ENCODE data around the gene EPC2. TPM values are rescaled to one million over a fixed set of nuclear protein-coding genes. Genes with fewer than 3 reads are reported as not detected.
"Not testable (repeated sequence)": the region's sequence is repeated elsewhere in the genome, so short reads cannot be mapped to it uniquely, and the experiment has no call there.

EPC2 gene
- total RNA-seq, 2 experiments from 2014 or later, result 16.7 to 16.9 TPM

DNA sequence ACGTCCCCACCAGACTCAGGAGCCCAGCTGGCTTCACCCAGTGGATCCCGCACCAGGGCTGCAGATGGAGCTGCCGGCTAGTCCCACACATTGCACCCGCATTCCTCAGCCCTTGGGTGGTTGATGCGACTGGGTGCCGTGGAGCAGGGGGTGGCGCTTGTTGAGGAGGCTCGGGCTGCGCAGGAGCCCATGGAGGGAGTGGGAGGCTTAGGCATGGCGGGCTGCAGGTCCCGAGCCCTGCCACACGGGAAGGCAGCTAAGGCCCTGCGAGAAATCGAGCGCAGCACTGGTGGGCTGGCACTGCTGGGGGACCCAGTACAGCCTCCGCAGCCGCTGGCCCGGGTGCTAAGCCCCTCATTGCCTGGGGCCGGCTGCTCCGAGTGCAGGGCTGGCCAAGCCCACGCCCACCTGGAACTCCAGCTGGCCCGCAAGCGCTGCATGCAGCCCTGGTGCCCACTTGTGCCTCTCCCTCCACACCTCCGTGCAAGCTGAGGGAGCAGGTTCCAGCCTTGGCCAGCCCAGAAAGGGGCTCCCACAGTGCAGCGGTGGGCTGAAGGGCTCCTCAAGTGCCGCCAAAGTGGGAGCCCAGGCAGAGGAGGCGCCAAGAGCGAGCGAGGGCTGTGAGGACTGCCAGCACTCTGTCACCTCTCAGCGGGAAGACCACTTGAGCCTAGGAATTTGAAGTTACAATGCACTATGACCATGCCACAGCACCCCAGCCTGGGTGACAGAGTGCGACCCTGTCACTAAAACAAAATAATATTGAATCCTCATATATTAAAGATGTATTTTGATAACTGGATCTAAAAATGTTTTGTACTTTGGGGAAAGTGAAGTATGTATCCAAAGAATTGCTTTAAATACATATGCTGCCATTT, 34.0 kb downstream of the EPC2 start:
- H3K27me3 Mint-ChIP-seq; H3K9me3 Mint-ChIP-seq; DNase-seq; H3K4me3 Mint-ChIP-seq; H3K36me3 Mint-ChIP-seq; intact Hi-C loops (cut with micrococcal nuclease); H3K27ac Mint-ChIP-seq; POLR2A ChIA-PET: not testable (repeated sequence)
- H3K4me1 Mint-ChIP-seq (ENCODE audit: low read depth), result peaks cover 58% of the 10 kb centered on the region
- CTCF ChIA-PET, result interaction anchor here (0.6 kb wide), 1 partner anchor 22 kb away, joined by 3 read pairs; no protein-coding TSS in a partner anchor

DNA sequence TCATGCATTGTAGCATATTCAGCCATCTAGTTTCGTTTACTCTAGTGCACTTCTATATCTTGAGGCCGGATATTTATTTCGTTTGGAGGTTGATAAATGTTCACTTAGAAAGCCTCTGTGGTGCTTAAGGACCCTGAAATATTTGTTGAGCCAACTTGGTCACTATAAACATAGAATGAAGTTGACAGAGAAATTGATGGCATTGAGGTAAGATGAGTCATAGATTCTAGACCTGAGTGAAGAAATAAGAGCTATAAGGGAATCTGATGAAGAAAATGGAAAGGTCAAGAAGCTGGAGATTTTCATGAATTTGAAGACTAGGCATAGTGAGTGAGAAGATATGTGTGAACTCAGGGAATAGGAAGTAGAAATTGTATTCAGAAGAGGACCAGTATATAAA, 35.9 kb downstream of the EPC2 start:
- peaks cover 9% of the 10 kb centered on the region for H3K36me3 Mint-ChIP-seq
- ChIA-PET CTCF (no interaction called here), POLR2A (no interaction called here)
- H3K4me1 Mint-ChIP-seq (ENCODE audit: low read depth), result peaks cover 55% of the 10 kb centered on the region
- peaks cover 8% of the 10 kb centered on the region for H3K9me3 Mint-ChIP-seq
- intact Hi-C loops (cut with micrococcal nuclease), result no loop called here
- H3K27ac Mint-ChIP-seq, result no peak overlapping the region
- H3K4me3 Mint-ChIP-seq, result no peak overlapping the region
- no peaks in the 10 kb centered on the region for H3K27me3 Mint-ChIP-seq
- no peak for DNase-seq

DNA sequence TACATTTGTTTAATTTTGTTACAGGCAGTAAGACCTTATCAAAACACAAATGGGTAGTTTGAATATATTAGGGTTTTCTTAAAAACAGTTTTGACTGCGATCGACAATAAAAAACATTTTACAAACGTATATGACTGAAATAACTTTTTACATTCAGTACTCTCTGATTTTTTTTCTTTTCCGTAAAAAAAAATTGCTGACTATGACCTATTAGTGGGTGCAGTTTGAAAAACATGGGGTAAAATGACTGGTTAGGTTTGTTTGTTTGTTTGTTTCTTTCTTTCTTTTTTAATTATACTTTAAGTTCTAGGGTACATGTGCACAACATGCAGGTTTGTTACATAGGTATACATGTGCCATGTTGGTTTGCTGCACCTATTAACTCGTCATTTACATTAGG, 36.9 kb downstream of the EPC2 start:
- no peak for DNase-seq
- intact Hi-C loops (cut with micrococcal nuclease), result no loop called here
- ChIA-PET POLR2A (no interaction called here), CTCF (no interaction called here)
- no peaks in the 10 kb centered on the region for H3K27me3 Mint-ChIP-seq
- no peak overlapping the region for H3K4me3 Mint-ChIP-seq
- H3K4me1 Mint-ChIP-seq (ENCODE audit: low read depth), result peaks cover 55% of the 10 kb centered on the region
- H3K9me3 Mint-ChIP-seq, result peaks cover 8% of the 10 kb centered on the region
- no peak overlapping the region for H3K27ac Mint-ChIP-seq
- peaks cover 9% of the 10 kb centered on the region for H3K36me3 Mint-ChIP-seq

DNA sequence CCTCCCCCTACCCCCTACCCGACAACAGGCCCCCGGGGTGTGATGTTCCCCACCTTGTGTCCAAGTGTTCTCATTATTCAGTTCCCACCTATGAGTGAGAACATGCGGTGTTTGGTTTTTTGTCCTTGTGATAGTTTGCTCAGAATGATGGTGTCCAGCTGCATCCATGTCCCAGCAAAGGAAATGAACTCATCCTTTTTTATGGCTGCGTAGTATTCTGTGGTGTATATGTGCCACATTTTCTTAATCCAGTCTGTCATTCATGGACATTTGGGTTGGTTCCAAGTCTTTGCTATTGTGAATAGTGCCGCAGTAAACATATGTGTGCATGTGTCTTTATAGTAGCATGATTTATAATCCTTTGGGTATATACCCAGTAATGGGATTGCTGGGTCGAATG, 37.3 kb downstream of the EPC2 start:
- H3K9me3 Mint-ChIP-seq; H3K36me3 Mint-ChIP-seq; H3K27me3 Mint-ChIP-seq; H3K27ac Mint-ChIP-seq; DNase-seq; intact Hi-C loops (cut with micrococcal nuclease); POLR2A ChIA-PET; CTCF ChIA-PET; H3K4me3 Mint-ChIP-seq: not testable (repeated sequence)
- peaks cover 53% of the 10 kb centered on the region for H3K4me1 Mint-ChIP-seq (ENCODE audit: low read depth)

DNA sequence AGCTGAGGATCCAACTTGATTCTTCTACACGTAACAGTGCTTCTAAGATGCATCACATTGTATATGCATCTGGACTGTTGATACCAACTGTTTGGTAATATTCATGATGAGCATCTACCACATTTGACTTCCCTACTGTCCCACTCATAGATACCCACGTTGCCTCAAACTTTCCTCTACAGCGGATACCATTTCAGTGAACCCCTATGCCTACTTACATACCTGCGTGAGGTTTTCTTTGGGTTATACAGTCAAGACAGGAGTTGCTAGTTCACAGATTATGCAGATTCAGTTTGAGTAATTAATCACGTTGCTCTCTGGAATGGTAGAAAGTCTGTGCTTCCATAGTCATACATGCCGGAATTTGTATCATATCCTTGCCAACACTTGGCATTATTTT, 40.0 kb downstream of the EPC2 start:
- Mint-ChIP-seq H3K4me3 (no peak overlapping the region), H3K36me3 (peaks cover 9% of the 10 kb centered on the region), H3K27ac (no peak overlapping the region), H3K9me3 (peaks cover 8% of the 10 kb centered on the region), H3K4me1 (ENCODE audit: low read depth) (peaks cover 60% of the 10 kb centered on the region), H3K27me3 (no peaks in the 10 kb centered on the region)
- ChIA-PET POLR2A (interaction anchor here (0.6 kb wide), 1 partner anchor 28 kb away, joined by 4 read pairs; no protein-coding TSS in a partner anchor), CTCF (interaction anchor here (0.5 kb wide), 1 partner anchor 55 kb away, joined by 3 read pairs; no protein-coding TSS in a partner anchor)
- DNase-seq, result no peak
- intact Hi-C loops (cut with micrococcal nuclease), result no loop called here

DNA sequence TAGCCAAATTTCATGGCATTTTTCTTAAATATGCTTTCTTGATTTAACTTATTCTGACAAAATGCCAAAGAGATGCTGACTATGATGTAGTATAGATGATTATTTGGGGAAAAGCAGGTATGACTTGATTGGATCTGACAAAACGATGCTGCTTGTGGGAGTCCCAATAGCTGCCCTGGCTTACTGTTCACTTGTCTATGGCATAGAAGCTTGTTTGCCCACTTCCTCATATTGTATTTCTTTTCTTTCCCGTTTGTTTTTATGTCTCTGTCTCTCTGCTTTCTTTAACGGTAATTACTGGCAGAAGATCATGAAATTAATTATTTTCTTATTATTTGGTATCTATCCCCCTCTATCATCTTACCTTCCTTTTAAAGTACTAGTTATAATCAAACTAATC, 43.0 kb downstream of the EPC2 start:
- POLR2A ChIA-PET, result no interaction called here
- CTCF ChIA-PET, result interaction anchor here (1.9 kb wide), 1 partner anchor 12 kb away, joined by 5 read pairs; no protein-coding TSS in a partner anchor
- intact Hi-C loops (cut with micrococcal nuclease), result no loop called here
- DNase-seq, result no peak
- H3K27ac Mint-ChIP-seq, result no peak overlapping the region
- no peaks in the 10 kb centered on the region for H3K27me3 Mint-ChIP-seq
- no peak overlapping the region for H3K4me3 Mint-ChIP-seq
- peaks cover 18% of the 10 kb centered on the region for H3K36me3 Mint-ChIP-seq
- peaks cover 47% of the 10 kb centered on the region for H3K4me1 Mint-ChIP-seq (ENCODE audit: low read depth)
- H3K9me3 Mint-ChIP-seq, result no peaks in the 10 kb centered on the region

DNA sequence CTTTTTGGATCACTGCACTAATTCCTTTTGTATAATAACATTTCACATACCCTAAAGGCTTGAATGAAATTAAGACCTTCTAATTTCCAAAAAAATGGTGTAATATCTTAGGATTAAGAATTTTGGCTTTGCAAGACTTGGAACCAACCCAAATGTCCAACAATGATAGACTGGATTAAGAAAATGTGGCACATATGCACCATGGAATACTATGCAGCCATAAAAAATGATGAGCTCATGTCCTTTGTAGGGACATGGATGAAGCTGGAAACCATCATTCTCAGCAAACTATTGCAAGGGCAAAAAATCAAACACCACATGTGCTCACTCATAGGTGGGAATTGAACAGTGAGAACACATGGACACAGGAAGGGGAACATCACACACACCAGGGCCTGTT, 43.5 kb downstream of the EPC2 start:
- H3K4me3 Mint-ChIP-seq; H3K27me3 Mint-ChIP-seq; H3K27ac Mint-ChIP-seq; H3K9me3 Mint-ChIP-seq; POLR2A ChIA-PET; intact Hi-C loops (cut with micrococcal nuclease); DNase-seq: not testable (repeated sequence)
- CTCF ChIA-PET, result interaction anchor here (1.9 kb wide), 1 partner anchor 13 kb away, joined by 5 read pairs; no protein-coding TSS in a partner anchor
- Mint-ChIP-seq H3K36me3 (peaks cover 18% of the 10 kb centered on the region), H3K4me1 (ENCODE audit: low read depth) (peaks cover 44% of the 10 kb centered on the region)

DNA sequence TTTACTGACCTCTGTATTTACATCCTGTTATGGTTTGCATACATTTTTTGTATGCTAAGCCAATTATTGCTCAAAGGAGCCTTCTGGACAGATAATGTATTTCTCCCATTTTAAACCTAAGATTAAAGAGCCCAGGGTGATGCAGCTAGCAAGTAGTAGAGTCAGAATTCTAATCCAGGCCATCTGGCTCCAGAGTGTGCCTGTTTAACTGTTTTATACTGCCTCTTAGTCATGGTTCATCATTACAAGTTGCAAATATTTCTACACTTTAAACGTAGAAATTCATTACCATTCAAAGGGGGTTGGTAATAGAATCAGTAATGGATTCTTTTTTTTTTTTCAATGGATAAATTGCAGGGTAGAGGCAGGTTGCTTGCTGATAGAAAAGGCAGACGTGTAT, 52.4 kb downstream of the EPC2 start:
- Mint-ChIP-seq H3K27ac (no peak overlapping the region), H3K36me3 (peaks cover 53% of the 10 kb centered on the region), H3K27me3 (no peaks in the 10 kb centered on the region), H3K9me3 (peaks cover 26% of the 10 kb centered on the region), H3K4me3 (no peak overlapping the region), H3K4me1 (ENCODE audit: low read depth) (peaks cover 8% of the 10 kb centered on the region)
- POLR2A ChIA-PET, result no interaction called here
- DNase-seq, result no peak
- intact Hi-C loops (cut with micrococcal nuclease), result no loop called here
- CTCF ChIA-PET, result no interaction called here

DNA sequence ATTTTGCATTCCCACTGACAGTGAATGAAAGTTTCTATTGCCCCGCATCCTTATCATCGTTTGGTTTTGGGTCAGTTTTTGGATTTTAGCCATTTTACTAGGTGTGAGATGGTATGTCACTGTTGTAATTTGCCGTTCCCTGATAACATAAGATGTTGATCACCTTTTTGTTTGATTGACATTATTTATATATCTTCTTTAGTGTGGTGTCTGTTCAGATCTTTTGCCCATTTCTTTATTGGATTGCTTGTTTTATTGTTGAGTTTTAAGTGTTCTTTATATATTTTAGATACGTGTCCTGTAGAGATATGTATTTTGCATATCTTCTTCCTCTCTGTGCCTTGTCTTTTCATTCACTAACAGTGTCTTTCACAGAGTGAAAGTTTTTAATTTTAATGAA, 55.3 kb downstream of the EPC2 start:
- H3K9me3 Mint-ChIP-seq, result peaks cover 26% of the 10 kb centered on the region
- H3K4me3 Mint-ChIP-seq, result no peak overlapping the region
- CTCF ChIA-PET, result no interaction called here
- POLR2A ChIA-PET, result no interaction called here
- DNase-seq, result no peak
- peaks cover 26% of the 10 kb centered on the region for H3K4me1 Mint-ChIP-seq (ENCODE audit: low read depth)
- peaks cover 55% of the 10 kb centered on the region for H3K36me3 Mint-ChIP-seq
- intact Hi-C loops (cut with micrococcal nuclease), result no loop called here
- no peaks in the 10 kb centered on the region for H3K27me3 Mint-ChIP-seq
- H3K27ac Mint-ChIP-seq, result no peak overlapping the region

DNA sequence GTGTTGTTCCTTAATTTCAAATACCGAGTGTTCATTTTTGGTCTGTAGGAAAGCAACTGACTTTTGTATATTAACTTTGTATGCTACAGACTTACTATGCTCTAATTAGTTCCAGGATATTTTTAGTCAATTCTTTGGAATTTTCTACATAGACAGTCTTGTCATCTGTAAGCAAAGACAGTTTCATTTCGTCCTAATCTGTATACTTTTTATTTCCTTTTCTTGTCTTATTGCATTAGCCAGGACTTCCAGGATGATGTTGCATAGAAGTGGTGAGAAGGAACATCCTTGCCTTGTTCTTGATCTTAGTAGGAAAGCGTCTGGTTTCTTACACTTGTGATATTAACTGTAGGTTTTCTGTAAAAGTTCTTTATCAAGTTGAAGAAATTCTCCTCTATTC, 56.5 kb downstream of the EPC2 start:
- ChIA-PET POLR2A (no interaction called here), CTCF (no interaction called here)
- Mint-ChIP-seq H3K4me1 (ENCODE audit: low read depth) (peaks cover 26% of the 10 kb centered on the region), H3K36me3 (peaks cover 65% of the 10 kb centered on the region), H3K4me3 (no peak overlapping the region), H3K9me3 (peaks cover 28% of the 10 kb centered on the region), H3K27ac (no peak overlapping the region), H3K27me3 (no peaks in the 10 kb centered on the region)
- intact Hi-C loops (cut with micrococcal nuclease), result no loop called here
- no peak for DNase-seq

DNA sequence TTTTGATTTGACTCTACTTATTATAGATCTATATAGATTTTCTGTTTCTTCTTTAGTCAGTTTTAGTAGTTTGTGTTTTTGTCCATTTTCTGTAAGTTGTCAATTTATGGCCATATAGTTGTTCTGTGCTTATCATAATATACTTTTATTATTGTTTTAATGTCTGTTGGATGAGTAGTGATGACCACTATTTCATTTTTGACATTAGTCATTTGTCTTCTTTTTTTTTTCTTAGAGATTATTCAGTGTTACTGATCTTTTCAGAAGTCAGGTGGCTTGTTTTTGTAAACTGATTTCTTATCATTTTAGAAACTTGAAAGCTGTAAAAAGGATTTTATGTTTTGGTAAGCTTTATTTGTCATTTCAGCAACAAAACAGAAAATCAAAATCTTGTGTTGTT, 57.3 kb downstream of the EPC2 start:
- Mint-ChIP-seq H3K4me1 (ENCODE audit: low read depth) (peaks cover 26% of the 10 kb centered on the region), H3K27me3 (no peaks in the 10 kb centered on the region), H3K4me3 (no peak overlapping the region), H3K36me3 (peaks cover 66% of the 10 kb centered on the region), H3K9me3 (peaks cover 36% of the 10 kb centered on the region), H3K27ac (peak overlapping the region; percentile 33)
- ChIA-PET POLR2A (no interaction called here), CTCF (interaction anchor here (1.2 kb wide), 1 partner anchor 49 kb away, joined by 5 read pairs; no protein-coding TSS in a partner anchor)
- DNase-seq, result no peak
- intact Hi-C loops (cut with micrococcal nuclease), result loop anchor here (2.0 kb wide), 1 partner anchor 25 kb away; no protein-coding TSS in a partner anchor

DNA sequence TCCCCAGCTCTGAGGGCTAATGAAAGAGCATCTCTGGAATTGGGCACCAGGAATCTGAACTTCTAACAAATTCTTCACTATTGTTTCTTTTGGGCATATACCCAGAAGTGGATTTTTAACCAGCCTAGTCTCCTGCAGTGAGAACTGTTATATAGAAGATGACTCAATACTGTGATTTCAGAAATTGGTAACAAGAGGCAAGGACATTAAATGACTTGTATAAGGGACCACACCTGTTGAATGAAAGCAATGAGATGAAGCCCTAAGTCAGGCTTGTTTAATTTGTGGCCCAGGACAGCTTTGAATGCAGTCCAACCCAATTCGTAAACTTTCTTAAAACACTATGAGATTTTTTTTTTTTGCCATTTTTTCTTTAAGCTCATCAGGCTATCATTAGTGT, 57.9 kb downstream of the EPC2 start:
- POLR2A ChIA-PET, result interaction anchor here (1.0 kb wide), 1 partner anchor 59 kb away, joined by 4 read pairs; no protein-coding TSS in a partner anchor
- peaks cover 40% of the 10 kb centered on the region for H3K9me3 Mint-ChIP-seq
- H3K36me3 Mint-ChIP-seq, result peaks cover 63% of the 10 kb centered on the region
- no peak for DNase-seq
- no peak overlapping the region for H3K4me3 Mint-ChIP-seq
- no peaks in the 10 kb centered on the region for H3K27me3 Mint-ChIP-seq
- peaks cover 26% of the 10 kb centered on the region for H3K4me1 Mint-ChIP-seq (ENCODE audit: low read depth)
- peak overlapping the region; percentile 33 for H3K27ac Mint-ChIP-seq
- intact Hi-C loops (cut with micrococcal nuclease), result loop anchor here (2.0 kb wide), 1 partner anchor 24 kb away; no protein-coding TSS in a partner anchor
- CTCF ChIA-PET, result interaction anchor here (1.2 kb wide), 1 partner anchor 49 kb away, joined by 5 read pairs; no protein-coding TSS in a partner anchor

DNA sequence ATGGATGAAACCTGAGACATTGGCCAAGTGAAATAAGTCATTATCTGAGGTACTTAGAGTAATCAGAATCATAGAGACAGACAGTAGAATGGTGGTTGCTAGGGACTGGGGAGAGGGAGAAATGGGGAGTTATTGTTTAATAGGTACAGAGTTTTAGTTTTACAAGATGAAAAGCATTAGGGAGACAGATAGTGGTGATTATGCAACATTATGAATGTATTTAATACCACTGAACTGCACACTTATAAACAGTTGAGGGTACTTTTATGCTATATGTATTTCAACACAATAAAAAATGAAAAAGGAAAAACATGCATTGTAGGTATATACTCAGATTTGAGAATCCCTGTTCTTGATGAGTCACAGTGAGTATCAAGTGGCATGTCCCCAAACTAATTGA, 59.7 kb downstream of the EPC2 start:
- intact Hi-C loops (cut with micrococcal nuclease), result no loop called here
- no peak overlapping the region for H3K4me3 Mint-ChIP-seq
- peaks cover 55% of the 10 kb centered on the region for H3K9me3 Mint-ChIP-seq
- ChIA-PET POLR2A (no interaction called here), CTCF (no interaction called here)
- H3K36me3 Mint-ChIP-seq, result peaks cover 55% of the 10 kb centered on the region
- no peaks in the 10 kb centered on the region for H3K27me3 Mint-ChIP-seq
- no peak overlapping the region for H3K27ac Mint-ChIP-seq
- DNase-seq, result no peak
- H3K4me1 Mint-ChIP-seq (ENCODE audit: low read depth), result peaks cover 26% of the 10 kb centered on the region

All from activated CD4-positive, alpha-beta memory T cell treated with anti-CD3 and anti-CD28 coated beads for 36 hours (primary cell).